HG03025 (cell line): ENCODE measurements around the gene KDM5B.
"Not testable (repeated sequence)": the region's sequence is repeated elsewhere in the genome, so short reads cannot be mapped to it uniquely, and the experiment has no call there.

Experiments used
- ATAC-seq: cut with Tn5 transposase; IDR thresholded peaks from one replicate; pipeline ENCODE4 v1.9.1; 2021; ENCODE audit warnings: mild to moderate bottlenecking, moderate library complexity; ENCODE audit not compliant: unreplicated experiment, low FRiP score

KDM5B gene

DNA sequence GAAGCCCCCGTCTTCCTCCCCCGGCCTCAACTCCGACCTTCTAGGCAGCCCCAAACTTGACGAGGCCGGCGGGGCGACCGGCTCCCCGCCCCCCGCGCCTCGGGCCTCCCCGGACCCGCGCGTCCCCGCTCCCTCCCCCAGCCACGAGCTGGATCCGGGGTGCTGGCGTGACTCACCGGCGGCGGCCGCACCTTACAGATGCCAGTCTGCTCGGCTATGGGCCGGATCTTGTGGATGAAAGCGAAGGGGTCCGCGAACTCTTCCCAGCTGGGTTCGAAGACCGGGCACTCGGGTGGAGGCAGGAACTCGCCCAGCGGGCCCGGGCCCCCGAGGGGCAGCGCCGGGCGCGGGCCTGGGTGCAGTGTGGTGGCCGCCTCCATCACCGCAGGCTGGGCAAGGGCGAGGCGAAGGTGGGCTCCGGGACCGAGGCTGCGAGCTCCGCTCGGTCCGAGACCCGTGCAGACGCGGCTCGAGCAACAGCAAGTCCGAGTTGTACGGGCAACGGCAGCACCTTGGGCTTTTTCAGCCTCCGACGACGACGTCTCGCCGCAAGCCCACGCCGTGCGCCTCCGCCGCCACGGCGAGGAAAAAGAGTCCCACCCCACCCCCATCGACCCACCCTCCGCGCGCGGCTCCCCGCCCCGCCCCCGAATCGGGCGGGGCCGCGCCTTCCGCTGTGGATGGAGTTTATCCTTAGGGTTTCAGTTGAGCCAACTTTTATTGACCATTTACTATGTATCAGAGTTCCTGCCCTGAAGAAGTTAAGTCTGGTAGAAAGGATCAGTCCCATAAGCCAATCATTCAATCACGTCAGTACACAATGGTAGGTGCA lies at the start of gene KDM5B:
TSS of gene KDM5B (minus strand) at position 496 of the 832 bp plus-strand sequence. CDS start at position 380, 116 bp downstream.
- ATAC-seq, result no peak

DNA sequence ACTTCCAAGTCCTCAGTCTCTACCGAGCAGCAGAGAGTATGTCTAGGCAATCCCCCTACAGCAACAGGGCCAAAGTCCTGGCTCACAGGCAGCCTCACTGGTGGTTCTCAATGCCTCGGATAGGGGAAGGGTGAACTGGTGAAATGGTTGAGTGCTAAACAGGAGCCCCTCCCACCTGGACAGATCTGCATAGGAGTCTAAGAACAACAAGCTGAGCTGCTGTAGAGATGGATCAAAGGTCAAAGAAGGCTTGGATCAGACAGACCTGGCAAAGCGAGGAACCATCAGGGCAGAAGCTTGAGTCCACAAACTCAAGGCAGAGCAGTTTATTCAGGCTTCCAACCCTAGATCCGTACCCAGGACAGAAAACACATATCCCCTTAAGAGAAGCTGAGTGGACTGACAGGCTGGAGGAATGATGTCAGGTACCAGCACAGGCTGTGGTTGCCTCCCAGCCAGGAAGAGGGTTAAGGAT lies 49.0 kb upstream of the KDM5B start:
- ATAC-seq, result no peak

DNA sequence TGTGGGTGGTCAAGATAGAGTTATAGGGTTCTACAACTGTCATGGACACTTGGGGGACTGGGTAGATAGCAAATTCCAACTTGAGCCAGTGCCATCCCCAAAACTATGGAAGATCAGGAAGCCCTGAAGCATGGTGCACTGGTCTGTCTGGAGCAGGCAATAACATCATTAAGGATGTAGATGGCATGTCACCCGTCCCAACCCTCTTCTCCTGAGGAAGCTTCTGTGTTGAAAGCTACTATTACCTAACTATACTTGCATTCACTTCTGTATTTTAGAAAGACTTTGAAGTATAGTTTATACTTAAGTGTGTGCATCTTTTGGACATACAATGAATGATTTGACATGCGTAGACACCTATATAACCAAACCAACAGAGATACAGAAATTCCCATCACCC lies 47.8 kb upstream of the KDM5B start:
- ATAC-seq, result no peak

DNA sequence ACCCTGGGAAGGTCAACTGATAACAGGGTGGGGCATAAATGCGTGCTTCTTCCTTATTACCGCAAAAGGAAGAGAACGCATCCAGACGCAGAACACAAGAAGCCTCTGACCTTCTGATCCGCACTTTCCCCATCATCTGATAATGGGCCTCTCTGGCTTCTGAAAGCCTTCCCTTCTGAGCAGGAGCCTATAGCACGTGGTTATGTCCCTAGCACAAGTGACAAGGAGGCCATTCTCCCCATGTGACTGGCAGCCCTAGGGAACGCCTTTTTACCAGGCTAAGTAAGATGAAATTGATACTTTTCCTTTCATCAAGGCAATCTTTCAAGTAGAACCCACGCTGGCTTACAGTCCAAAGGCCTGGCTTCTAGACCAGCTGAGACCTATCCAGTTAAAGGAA lies 46.6 kb upstream of the KDM5B start:
- ATAC-seq, result no peak

DNA sequence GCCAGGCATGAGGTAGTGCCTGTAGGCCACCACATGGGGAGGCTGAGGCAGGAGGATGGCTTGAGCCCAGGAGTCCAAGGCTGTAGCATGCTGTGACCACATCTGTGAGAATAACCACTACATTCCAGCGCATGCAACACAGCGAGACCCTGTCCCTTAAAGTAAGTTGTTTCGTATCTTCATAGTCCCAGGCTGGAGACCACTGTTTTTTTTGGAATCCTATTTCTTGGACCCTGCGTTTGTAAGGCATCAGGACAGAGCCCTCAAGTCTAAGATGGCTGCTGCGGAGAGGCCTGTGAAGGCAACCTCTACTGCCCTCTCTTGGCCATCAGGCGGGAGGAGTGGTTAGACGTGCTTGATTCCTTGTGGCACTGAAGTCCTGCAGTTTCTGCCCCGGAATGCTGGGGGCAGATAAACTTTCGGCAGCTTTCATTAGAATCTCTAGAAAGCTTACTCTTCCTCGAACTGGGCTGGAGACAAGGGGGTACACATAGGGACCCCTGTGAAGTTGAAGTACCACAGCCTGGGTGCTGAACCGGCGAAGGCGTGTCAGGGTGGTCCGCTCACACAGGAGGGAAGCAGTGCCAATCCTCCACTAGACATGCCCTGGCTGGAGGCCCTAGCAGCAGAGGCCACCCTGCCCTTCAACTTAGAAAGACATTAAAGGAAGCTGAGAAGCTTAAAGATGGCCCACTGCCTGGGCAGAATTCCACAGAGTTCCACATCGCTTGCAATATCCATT lies 44.1 kb upstream of the KDM5B start:
- ATAC-seq, result no peak

GRCh38 chr1:202850593-202851362 lies 42.6 kb upstream of the KDM5B start:
- ATAC-seq, result no peak

DNA sequence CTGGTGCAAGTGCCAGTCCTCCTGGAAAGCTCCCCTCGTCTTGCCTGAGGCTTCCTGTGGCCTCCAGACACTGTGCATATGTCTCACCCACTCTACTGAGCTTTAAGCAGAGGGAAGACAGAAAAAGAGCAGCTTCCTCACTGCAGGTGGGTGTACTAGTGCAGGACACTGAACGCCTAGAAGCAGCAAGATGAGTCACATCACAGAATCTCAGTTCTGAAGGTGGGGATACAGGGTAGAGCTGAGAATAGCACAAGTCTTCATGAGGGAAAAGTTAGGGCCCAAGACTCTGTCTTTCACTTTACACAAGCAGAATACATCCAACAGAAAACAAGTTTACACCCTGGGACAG lies 39.9 kb upstream of the KDM5B start:
- peak; percentile 85 for ATAC-seq

DNA sequence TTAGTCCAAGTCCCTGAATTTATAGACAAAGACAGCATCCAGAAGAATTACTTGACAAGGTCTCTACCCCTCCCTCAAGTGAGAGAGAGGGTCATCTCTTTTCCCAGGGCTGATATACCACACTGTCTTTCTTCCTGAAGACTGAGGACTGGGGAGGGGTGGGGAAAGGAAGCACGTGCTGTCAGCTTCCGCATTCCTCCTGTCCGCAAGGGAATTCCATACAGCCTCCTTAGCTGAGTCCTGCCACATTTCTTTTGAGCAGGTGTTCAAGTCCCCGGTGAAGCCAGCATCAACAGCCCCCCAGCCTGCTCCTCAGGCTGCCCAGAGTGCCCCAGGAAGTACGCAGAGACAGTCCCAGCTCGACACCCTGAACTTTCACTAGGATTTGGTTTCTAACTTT lies 36.7 kb upstream of the KDM5B start:
- no peak for ATAC-seq

DNA sequence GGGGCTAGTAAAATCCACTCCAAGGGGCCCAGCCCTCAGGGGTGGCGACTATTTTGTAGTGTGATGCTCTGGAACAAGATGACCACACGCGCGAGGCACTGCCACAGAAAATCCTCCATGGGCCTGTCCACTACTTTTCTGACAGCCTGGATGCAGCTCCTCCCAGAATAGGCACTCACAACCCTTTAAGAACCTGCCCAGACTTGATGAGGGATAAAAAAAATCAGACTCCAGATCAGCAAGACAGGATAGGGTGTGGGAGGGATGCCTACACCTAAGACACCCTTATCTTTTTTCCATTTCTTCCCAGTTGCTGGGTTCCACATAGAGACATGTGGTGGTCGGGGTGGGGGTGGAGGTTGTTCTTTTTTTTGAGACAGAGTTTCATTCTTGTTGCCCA lies 36.0 kb upstream of the KDM5B start:
- no peak for ATAC-seq

GRCh38 chr1:202843081-202843480 lies 34.9 kb upstream of the KDM5B start:
- no peak for ATAC-seq

DNA sequence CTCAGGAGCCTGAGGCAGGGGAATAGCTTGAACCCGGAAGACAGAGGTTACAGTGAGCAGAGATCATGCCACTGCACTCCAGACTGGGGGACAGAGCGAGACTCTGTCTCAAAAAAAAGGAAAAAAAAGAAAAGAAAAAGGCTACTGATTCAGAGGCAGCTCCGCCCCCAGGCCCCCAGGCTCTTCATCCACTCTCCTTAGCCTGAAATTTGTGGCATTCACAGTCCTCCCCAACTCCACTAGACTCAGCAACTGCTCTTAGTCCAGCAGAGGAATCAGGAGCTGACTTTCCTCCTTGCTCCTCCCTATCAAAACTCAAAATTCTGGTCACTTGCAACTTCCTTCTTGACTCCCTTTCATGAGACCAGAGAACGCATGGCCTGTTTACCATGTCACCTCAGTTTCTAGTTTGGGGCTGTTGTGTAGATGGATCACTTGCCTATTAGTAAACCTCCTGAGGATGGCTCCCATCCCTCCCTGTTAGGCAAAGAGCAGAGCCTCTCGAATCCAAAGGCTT lies 29.6 kb upstream of the KDM5B start:
- no peak for ATAC-seq

- no peak for ATAC-seq
These were observed 28.6 kb upstream of the KDM5B start for GRCh38 chr1:202836623-202837403.

GRCh38 chr1:202835548-202836072 lies 27.4 kb upstream of the KDM5B start:
- no peak for ATAC-seq

DNA sequence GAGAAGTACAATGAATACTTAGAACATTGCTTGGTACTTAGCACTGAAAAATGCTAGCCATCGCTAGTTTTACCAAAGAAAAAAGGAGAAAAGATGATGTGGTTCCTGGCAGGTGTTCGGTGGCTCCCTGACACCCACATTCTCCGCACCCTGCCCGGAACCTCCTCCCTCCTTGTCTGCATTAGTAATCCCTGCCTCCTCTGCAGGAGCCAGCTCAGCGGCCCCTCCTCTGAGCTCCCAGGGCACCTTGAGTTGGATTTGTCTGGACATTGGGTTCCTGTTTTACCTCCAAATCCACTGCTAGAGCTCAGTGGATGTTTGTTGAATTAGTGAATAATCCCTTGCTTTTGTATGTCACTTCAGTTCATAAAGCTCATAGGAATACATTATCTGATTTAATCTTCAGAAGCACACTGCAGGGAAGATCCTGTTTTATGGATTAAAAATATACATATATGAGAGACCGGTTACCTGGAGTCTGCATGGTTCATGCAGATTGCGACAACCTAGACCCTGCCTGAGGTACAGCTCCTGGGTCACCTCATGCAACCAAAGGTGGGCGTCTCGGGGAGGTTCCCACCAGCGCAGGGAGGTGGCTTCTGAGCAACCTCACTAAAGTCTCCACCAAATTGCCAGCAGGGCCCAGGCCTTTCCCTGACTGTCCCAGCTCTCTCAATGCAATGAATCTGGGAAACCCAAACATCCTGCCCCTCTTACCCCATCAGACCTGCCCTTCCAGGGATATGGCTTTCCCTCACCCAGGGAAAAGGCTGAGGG lies 26.7 kb upstream of the KDM5B start:
- no peak for ATAC-seq

DNA sequence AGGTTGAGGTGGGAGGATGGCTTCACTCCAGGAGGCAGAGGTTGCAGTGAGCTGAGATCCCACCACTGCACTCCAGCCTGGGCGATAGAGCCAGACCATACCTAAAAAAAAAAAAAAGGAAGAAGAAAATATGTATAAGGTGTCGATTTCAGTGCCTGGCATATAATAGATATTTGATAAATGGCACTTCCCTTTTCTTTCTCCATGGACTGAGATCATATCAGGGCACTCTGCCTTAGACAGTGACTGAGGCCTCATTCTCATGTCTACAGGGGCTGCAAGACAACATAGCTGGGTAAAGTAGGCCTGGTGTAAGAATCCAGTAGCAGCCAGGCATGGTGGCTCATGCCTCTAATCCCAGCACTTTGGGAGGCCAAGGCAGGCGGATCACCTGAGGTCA lies 23.7 kb upstream of the KDM5B start:
- ATAC-seq, result no peak

DNA sequence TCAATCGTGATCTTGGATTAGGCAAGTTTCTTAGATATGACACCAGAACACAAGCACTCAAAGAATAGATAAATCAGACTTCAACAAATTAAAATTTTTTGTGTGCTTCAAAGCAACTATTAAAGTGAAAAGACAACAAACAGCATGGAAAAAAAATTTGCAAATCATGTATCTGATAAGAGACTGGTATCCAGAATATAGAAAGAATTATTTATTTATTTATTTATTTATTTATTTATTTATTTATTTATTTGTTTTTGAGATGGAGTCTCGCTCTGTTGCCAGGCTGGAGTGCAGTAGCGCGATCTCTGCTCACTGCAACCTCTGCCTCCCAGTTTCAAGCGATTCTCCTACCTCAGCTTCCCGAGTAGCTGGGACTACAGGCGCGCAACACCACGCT lies 21.0 kb upstream of the KDM5B start:
- ATAC-seq, result not testable (repeated sequence)

DNA sequence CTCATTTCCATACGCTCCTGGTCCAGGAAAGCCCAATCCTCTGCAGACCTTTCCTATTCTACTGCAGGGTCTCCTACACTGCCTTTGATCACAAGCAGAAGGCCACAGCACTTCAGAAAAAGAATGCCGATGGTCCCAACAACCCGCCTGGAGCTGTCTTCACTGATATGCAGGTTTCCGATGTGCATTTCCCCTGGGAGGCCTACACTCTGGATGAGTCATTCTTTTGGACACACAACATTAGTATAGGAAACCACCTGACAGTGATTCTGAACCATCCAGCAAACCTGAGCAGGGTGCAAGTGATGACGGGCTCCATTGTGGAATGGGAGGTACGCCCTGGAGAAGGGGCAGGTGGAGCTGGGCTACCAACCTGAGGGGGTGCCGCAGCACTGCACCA lies 17.5 kb upstream of the KDM5B start:
- no peak for ATAC-seq

GRCh38 chr1:202821467-202821866 lies 13.2 kb upstream of the KDM5B start:
- ATAC-seq, result no peak

DNA sequence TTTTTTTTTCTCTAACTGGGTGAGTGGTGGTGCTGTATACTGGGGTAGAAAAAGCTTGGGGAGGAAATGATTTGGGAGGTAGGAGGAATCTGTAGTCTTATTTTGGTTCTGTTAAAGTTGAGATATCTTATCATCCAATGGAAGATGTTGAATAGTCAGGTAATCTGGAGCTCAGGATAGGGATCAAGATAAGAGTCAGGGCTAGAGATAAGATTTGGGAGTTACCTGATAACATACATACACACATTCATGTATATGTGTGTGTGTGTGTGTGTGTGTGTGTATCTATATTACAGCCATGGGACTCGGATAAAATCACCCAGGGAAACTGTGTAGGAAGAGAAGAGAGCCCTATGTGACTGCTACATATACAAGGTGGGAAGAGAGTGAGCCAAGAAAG lies 10.6 kb upstream of the KDM5B start:
- ATAC-seq, result no peak
